ENCODE measurements around the gene POFUT2. TPM values are rescaled to one million over a fixed set of nuclear protein-coding genes. Genes with fewer than 3 reads are reported as not detected.

POFUT2 gene
- total and polyA plus RNA-seq, 12 donors, result 13.1 to 68.9 (median 32.9) TPM

GRCh38 chr21:45267390-45267760 is 20.3 kb downstream of the POFUT2 start:
- Histone ChIP-seq H3K9me3 (replicated peaks in 1 of 3) (peaks cover 0 to 13% (median 0%) of the 10 kb centered on the region in 3 donors), H3K4me1 (replicated peaks in 1 of 2) (no peaks in the 10 kb centered on the region), H3K27ac (no peak overlapping the region), H3K4me3 (no peak overlapping the region), H3K27me3 (no peaks in the 10 kb centered on the region), H3K36me3 (replicated peaks in 1 of 2) (peaks cover 0 to 68% of the 10 kb centered on the region in 2 donors)
- no peak for TF ChIP-seq CTCF (IDR thresholded peaks at IDR 0.05)
- TF ChIP-seq POLR2A (IDR thresholded peaks at IDR 0.05), result no peak
- intact Hi-C loops (cut with DNase I), result no loop called here
- DNase-seq, result peak in 2 of 7 donors; percentile 8 to 48
- WGBS, 4 donors, result 93 to 96% (median 96%) methylated on average over 16 of the region's 16 CpGs

GRCh38 chr21:45266518-45267389 is 20.9 kb downstream of the POFUT2 start:
- Histone ChIP-seq H3K27ac (no peak overlapping the region), H3K27me3 (no peaks in the 10 kb centered on the region), H3K4me1 (replicated peaks in 1 of 2) (no peaks in the 10 kb centered on the region), H3K9me3 (replicated peaks in 1 of 3) (peaks cover 0 to 7% (median 0%) of the 10 kb centered on the region in 3 donors), H3K36me3 (replicated peaks in 1 of 2) (peaks cover 0 to 65% of the 10 kb centered on the region in 2 donors), H3K4me3 (no peak overlapping the region)
- WGBS, 4 donors, result 89 to 93% (median 90%) methylated on average over 33 to 41 of the region's 41 CpGs
- no peak for TF ChIP-seq POLR2A (IDR thresholded peaks at IDR 0.05)
- TF ChIP-seq CTCF (IDR thresholded peaks at IDR 0.05), result no peak
- peak in 2 of 7 donors; percentile 6 to 50 for DNase-seq
- intact Hi-C loops (cut with DNase I), result no loop called here

GRCh38 chr21:45265721-45266517 is 21.8 kb downstream of the POFUT2 start:
- no peak overlapping the region for H3K27ac ChIP-seq
- DNase-seq, result peak in 3 of 7 donors; percentile 7 to 46 (median 13)
- TF ChIP-seq CTCF (IDR thresholded peaks at IDR 0.05) (no peak), POLR2A (IDR thresholded peaks at IDR 0.05) (no peak)
- no peak overlapping the region for H3K4me3 ChIP-seq
- no peaks in the 10 kb centered on the region for H3K27me3 ChIP-seq
- intact Hi-C loops (cut with DNase I), result no loop called here
- H3K36me3 ChIP-seq (replicated peaks in 1 of 2), result peaks cover 0 to 60% of the 10 kb centered on the region in 2 donors
- no peaks in the 10 kb centered on the region for H3K4me1 ChIP-seq (replicated peaks in 1 of 2)
- no peaks in the 10 kb centered on the region for H3K9me3 ChIP-seq (replicated peaks in 1 of 3)
- 93 to 96% (median 95%) methylated on average over 17 to 36 of the region's 36 CpGs for WGBS, 4 donors

- Histone ChIP-seq H3K4me1 (replicated peaks in 1 of 2) (no peaks in the 10 kb centered on the region), H3K27ac (no peak overlapping the region), H3K9me3 (replicated peaks in 1 of 3) (no peaks in the 10 kb centered on the region), H3K27me3 (no peaks in the 10 kb centered on the region), H3K36me3 (replicated peaks in 1 of 2) (peaks cover 0 to 52% of the 10 kb centered on the region in 2 donors), H3K4me3 (no peak overlapping the region)
- peak in 3 of 7 donors; percentile 11 to 48 (median 11) for DNase-seq
- intact Hi-C loops (cut with DNase I), result no loop called here
- WGBS, 4 donors, result 94 to 97% (median 96%) methylated on average over 21 to 34 of the region's 34 CpGs
- TF ChIP-seq CTCF (IDR thresholded peaks at IDR 0.05) (no peak), POLR2A (IDR thresholded peaks at IDR 0.05) (no peak)
These were observed 22.7 kb downstream of the POFUT2 start for GRCh38 chr21:45264912-45265515.

All from adrenal gland (tissue), 12 donors.